Kidney epithelial cell (primary cell): ENCODE data around the gene DSCAML1. TPM values are rescaled to one million over a fixed set of nuclear protein-coding genes. Genes with fewer than 3 reads are reported as not detected.

Source experiments
- DNase-seq: peaks from one replicate; pipeline ENCODE4 v3.0.0-alpha.2; 2010; ENCODE audit warnings: low read depth
- H3K27me3 ChIP-seq: 2 replicates; pipeline ENCODE4 v1.6.0; 2011; ENCODE audit warnings: low read length; ENCODE audit not compliant: control insufficient read depth, insufficient read depth
- H3K36me3 ChIP-seq: 2 replicates; pipeline ENCODE4 v1.5.1; 2011; ENCODE audit warnings: low read length; ENCODE audit not compliant: control insufficient read depth, insufficient read depth
- H3K4me3 ChIP-seq: 2 replicates; pipeline ENCODE4 v1.5.1; 2011; ENCODE audit warnings: low read depth, mild to moderate bottlenecking, control low read depth, low read length
- total RNA-seq: library from RNA; depleted of rRNA; stranded (reverse); fragments of >200 nt; gene quantifications from 2 replicates; pipeline ENCODE4 v1.2.3, GENCODE V29; 2015
- TF ChIP-seq, protein P1 (sequence below): IDR thresholded peaks from 2 replicates; pipeline ENCODE4 v1.5.1; 2011; ENCODE audit warnings: mild to moderate bottlenecking, moderate library complexity, low read length, control low read depth, inconsistent platforms; ENCODE audit not compliant: insufficient read depth, poor library complexity, severe bottlenecking

DSCAML1 gene
- total RNA-seq, 1 donor from 2014 or later = 3.1 TPM

GRCh38 chr11:117744471-117745150 is 52.4 kb downstream of the DSCAML1 start:
- TF ChIP-seq, protein P1, sequence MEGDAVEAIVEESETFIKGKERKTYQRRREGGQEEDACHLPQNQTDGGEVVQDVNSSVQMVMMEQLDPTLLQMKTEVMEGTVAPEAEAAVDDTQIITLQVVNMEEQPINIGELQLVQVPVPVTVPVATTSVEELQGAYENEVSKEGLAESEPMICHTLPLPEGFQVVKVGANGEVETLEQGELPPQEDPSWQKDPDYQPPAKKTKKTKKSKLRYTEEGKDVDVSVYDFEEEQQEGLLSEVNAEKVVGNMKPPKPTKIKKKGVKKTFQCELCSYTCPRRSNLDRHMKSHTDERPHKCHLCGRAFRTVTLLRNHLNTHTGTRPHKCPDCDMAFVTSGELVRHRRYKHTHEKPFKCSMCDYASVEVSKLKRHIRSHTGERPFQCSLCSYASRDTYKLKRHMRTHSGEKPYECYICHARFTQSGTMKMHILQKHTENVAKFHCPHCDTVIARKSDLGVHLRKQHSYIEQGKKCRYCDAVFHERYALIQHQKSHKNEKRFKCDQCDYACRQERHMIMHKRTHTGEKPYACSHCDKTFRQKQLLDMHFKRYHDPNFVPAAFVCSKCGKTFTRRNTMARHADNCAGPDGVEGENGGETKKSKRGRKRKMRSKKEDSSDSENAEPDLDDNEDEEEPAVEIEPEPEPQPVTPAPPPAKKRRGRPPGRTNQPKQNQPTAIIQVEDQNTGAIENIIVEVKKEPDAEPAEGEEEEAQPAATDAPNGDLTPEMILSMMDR = no peak
- Histone ChIP-seq H3K27me3 (peaks cover 17% of the 10 kb centered on the region), H3K4me3 (no peak overlapping the region), H3K36me3 (no peaks in the 10 kb centered on the region)
- DNase-seq = no peak

DNA sequence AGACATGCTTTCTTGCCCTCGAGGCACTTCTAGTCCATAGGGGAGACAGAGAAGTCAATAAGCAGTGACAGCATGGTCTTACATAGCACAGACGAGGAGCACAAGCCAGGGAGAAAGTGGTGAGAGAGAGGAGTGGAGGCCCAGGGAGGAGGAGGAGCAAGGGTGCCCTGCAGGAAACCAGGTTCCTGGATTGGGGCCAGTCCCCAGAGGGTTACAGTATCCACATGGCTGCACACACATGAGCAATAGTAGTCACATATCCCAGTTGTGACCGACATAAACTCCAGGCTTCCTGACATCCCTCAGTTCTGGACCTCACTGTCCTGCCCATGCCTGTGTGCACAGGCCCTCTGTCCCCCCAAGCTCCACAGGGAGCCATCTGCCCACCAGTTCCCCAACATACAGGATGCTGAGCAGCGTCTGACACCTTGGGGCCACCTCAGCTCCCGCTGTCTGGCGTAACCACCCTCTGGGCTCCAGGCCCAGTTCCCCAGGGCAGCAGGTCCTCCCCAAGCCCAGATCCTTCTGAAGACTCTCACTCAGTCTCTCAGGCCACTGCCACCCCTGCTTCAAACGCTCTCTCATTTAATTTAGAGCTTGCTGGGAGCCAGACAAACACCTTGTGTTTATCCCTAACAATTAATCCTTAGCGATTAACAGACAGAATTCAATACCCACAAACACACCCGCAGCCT is 53.7 kb downstream of the DSCAML1 start:
- TF ChIP-seq, protein P1 = no peak
- Histone ChIP-seq H3K4me3 (no peak overlapping the region), H3K27me3 (peaks cover 13% of the 10 kb centered on the region), H3K36me3 (no peaks in the 10 kb centered on the region)
- DNase-seq = no peak

DNA sequence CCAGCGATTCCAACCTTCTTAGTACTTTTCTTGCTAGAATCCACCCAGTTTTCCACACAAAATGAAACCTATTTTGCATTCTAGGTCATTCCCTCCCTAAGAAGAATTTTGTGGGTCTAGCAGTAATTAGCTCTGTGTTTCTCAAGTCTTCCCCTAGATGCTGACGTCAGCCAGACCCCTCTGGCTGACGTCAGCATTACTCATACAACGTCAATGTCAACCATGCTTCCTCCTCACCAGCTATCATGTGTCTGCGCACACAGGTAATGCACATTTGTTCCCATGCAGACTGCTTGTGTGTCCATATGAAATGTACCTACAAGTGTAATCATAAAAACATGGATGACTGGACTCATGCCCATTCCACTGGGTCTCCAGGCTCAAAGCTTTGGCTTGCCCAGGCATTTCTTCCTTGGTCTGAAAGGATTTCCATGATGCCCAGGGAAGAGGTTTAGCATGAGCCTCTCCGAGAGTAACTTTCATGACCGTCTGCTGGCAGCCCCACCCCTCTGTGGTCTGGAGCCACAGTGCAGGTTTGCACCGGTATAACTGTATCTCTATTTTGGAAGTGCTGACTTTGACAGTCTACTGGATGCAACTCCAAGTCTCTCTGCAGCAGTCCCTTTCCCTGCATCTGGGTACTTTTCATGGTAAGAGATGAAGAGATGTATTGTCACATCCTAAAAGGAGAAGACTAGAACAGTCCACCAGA is 58.6 kb downstream of the DSCAML1 start:
- H3K27me3 ChIP-seq = peaks cover 8% of the 10 kb centered on the region
- no peaks in the 10 kb centered on the region for H3K36me3 ChIP-seq
- no peak for DNase-seq
- no peak overlapping the region for H3K4me3 ChIP-seq
- TF ChIP-seq, protein P1 = no peak

DNA sequence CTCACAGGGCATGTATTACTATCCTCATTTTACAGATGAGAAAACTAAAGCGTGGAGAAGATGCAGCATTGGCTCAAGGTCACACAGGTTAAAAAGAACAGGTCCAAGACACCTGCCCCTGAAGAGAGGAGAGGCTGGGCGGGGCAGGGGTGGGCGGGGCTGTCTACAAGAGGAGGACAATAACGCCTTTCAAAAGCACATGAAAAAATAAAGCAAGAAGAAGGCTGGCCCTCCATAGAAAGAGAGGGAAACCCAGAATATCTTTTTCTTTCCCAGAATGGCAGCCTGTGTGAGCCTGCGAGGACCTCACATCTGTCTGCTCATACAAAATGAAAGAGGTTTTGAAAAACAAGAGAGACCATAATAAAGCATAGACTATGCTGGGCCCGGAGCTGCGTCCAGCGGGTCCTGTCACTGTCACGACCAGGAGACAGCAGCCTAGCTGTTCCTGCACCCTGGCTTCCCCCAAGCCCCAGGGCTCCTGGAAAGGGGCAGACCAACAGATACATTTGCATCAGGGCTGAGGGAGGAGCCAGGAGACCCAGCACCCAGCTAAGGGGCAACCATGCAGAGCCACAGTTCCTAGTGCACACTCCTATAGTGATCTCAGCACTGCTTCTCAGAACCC is 61.6 kb downstream of the DSCAML1 start:
- no peaks in the 10 kb centered on the region for H3K36me3 ChIP-seq
- H3K4me3 ChIP-seq = no peak overlapping the region
- TF ChIP-seq, protein P1 = no peak
- no peak for DNase-seq
- H3K27me3 ChIP-seq = peaks cover 2% of the 10 kb centered on the region

DNA sequence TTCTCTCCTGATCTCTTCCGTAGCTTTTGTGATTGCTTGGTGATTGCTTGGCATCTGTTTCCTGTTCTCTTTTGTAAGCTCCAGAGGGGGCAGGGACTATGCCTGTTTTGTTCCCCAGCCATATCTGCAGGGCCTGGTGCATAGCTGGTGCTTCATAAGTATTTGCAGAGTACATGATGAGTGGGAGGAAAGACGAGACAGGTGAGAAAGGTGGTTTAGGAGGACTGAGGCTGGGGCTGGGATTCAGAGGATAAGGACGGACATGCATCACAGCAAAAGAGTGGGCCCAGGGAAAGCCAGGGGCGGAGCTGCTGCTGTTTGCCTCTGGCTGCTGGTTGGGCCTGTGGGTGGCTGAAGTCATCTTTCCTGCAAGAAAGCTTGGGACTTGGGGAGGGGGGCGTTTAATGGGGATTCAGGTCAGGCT is 62.4 kb downstream of the DSCAML1 start:
- TF ChIP-seq, protein P1 = no peak
- DNase-seq = no peak
- peaks cover 2% of the 10 kb centered on the region for H3K27me3 ChIP-seq
- H3K36me3 ChIP-seq = no peaks in the 10 kb centered on the region
- H3K4me3 ChIP-seq = no peak overlapping the region
